Liver (tissue), 9 donors: Measurements from ENCODE around the gene DPM2. TPM values are rescaled to one million over a fixed set of nuclear protein-coding genes. Genes with fewer than 3 reads are reported as not detected.

Experiments used
- DNase-seq: peaks from one replicate; pipeline ENCODE4 v3.0.0-alpha.2; 2017; ENCODE audit warnings: low spot score
- H3K27ac ChIP-seq, 2 donors: one replicate each; pipeline ENCODE4 v1.7.0; 2013; ENCODE audit warnings: inconsistent platforms in 2 of 2, low read length in 2 of 2, control low read depth in 1 of 2, low read depth in 1 of 2, mild to moderate bottlenecking in 1 of 2
- H3K27me3 ChIP-seq, 4 donors: one replicate each; pipeline versions ENCODE4 v1.6.1 to v1.7.0; 2013; ENCODE audit warnings: low read length in 3 of 4, inconsistent platforms in 1 of 4, mild to moderate bottlenecking in 1 of 4, moderate library complexity in 1 of 4; ENCODE audit not compliant: control insufficient read depth in 4 of 4, insufficient read depth in 4 of 4
- H3K36me3 ChIP-seq, 4 donors: one replicate each; pipeline versions ENCODE4 v1.6.1 to v1.7.0; 2013; ENCODE audit warnings: low read length in 3 of 4, mild to moderate bottlenecking in 3 of 4, low read depth in 1 of 4, moderate library complexity in 1 of 4; ENCODE audit not compliant: control insufficient read depth in 4 of 4, insufficient read depth in 3 of 4
- H3K4me1 ChIP-seq, 4 donors: one replicate each; pipeline versions ENCODE4 v1.6.1 to v1.7.0; 2013; ENCODE audit warnings: low read length in 3 of 4, mild to moderate bottlenecking in 3 of 4, moderate library complexity in 1 of 4; ENCODE audit not compliant: control insufficient read depth in 4 of 4, insufficient read depth in 4 of 4
- H3K4me3 ChIP-seq, 3 donors: one replicate each; pipeline versions ENCODE4 v1.6.1 to v1.7.0; 2013; ENCODE audit warnings: low read length in 3 of 3, control low read depth in 1 of 3, low read depth in 1 of 3, mild to moderate bottlenecking in 1 of 3
- H3K9ac ChIP-seq, 2 donors: one replicate each; pipeline ENCODE4 v1.7.0; 2013; ENCODE audit warnings: low read length in 2 of 2, mild to moderate bottlenecking in 2 of 2, moderate library complexity in 2 of 2, control low read depth in 1 of 2, low read depth in 1 of 2
- H3K9me3 ChIP-seq, 4 donors: one replicate each; pipeline versions ENCODE4 v1.6.1 to v1.7.0; 2013; ENCODE audit warnings: low read length in 3 of 4; ENCODE audit not compliant: control insufficient read depth in 4 of 4
- ATF3 ChIP-seq: IDR thresholded peaks from 2 replicates; pipeline ENCODE4 v1.6.1; 2016; ENCODE audit warnings: antibody characterized with exemption
- EGR1 ChIP-seq, 2 donors: IDR thresholded peaks; 2 replicates each; pipeline ENCODE4 v1.6.1; 2016 to 2018; ENCODE audit warnings: antibody characterized with exemption in 2 of 2, low read depth in 2 of 2
- FOXA2 ChIP-seq: IDR thresholded peaks from 2 replicates; pipeline ENCODE4 v1.6.1; 2016; ENCODE audit warnings: antibody characterized with exemption
- HNF4A ChIP-seq, 2 donors: conservative IDR thresholded peaks; 2 replicates each; pipeline ENCODE4 v1.6.1; 2016; ENCODE audit warnings: antibody characterized with exemption in 2 of 2, mild to moderate bottlenecking in 2 of 2
- HNF4G ChIP-seq: IDR thresholded peaks from 2 replicates; pipeline ENCODE4 v1.6.1; 2016; ENCODE audit warnings: antibody characterized with exemption
- JUND ChIP-seq, 2 donors: IDR thresholded peaks; 2 replicates each; pipeline ENCODE4 v1.6.1; 2016; ENCODE audit warnings: antibody characterized with exemption in 2 of 2
- MAX ChIP-seq: IDR thresholded peaks from 2 replicates; pipeline ENCODE4 v1.6.1; 2016; ENCODE audit warnings: antibody characterized with exemption
- NR2F2 ChIP-seq: IDR thresholded peaks from 2 replicates; pipeline ENCODE4 v1.6.1; 2016; ENCODE audit warnings: antibody characterized with exemption
- RAD21 ChIP-seq, 2 donors: IDR thresholded peaks; 2 replicates each; pipeline ENCODE4 v1.6.1; 2016; ENCODE audit warnings: antibody characterized with exemption in 2 of 2, mild to moderate bottlenecking in 2 of 2
- REST ChIP-seq: IDR thresholded peaks from 2 replicates; pipeline ENCODE4 v1.6.1; 2016; ENCODE audit warnings: antibody characterized with exemption, mild to moderate bottlenecking
- SP1 ChIP-seq: IDR thresholded peaks from 2 replicates; pipeline ENCODE4 v1.6.1; 2018; ENCODE audit warnings: antibody characterized with exemption, mild to moderate bottlenecking
- TAF1 ChIP-seq: conservative IDR thresholded peaks from 2 replicates; pipeline ENCODE4 v1.6.1; 2016; ENCODE audit warnings: antibody characterized with exemption, mild to moderate bottlenecking
- YY1 ChIP-seq: IDR thresholded peaks from 2 replicates; pipeline ENCODE4 v1.6.1; 2016; ENCODE audit warnings: antibody characterized with exemption, mild to moderate bottlenecking
- WGBS: extraction: QIAGEN DNeasy Blood & Tissue Kit; methylation state at CpG from one replicate; pipeline ENCODE4 v1.1.7; 2013; 5-methylcytosine and 5-hydroxymethylcytosine counted together
- polyA plus RNA-seq, 2 donors: library from polyadenylated mRNA; stranded (reverse) in 1 of 2; unstranded in 1 of 2; fragments of 200-250 nt in 1 of 2; fragments of >200 nt in 1 of 2; fragmentation: Nextera tagmentation in 1 of 2; extraction: Ambion mirVana in 1 of 2; gene quantifications; one replicate each; pipeline versions ENCODE4 v1.2.1 to v1.2.3, GENCODE V29; 2013 to 2015
- total RNA-seq, 2 donors: library from RNA; depleted of rRNA; stranded (reverse); fragments of >200 nt; gene quantifications; one replicate each; pipeline ENCODE4 v1.2.3, GENCODE V29; 2014
- donor health status: healthy.
- donor health status: healthy.
- donor health status: healthy.
- donor health status: healthy.
- donor health status: healthy.

DPM2 gene
- total and polyA plus RNA-seq, 4 donors = 9.3 to 25.0 (median 22.0) TPM

DNA sequence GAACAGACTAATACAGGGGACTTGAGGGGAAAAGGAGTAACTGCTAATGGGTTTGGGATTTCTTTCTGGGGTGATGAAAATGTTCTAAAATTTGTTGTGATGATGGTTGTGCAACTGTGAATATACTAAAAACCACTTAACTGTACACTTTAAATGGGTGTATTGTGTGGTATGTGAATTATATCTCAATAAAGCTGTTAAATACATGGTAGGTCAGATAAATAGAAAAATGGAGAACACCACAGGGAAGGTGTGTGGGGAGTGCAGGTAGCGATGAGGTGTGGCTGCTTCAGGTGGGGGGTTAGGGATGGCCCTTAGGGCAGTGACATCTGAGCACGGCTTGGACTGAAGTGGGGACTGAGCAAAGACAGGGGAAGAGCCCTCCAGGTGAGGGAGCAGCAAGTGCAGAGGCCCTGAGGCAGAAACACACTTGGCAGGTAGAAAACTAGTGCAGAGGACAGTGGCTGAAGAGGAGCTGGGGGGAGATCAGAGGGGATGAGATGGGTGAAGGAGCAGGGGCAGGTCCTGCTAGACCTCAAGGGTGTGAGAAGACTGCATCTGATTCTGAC lies 22.3 kb upstream of the DPM2 start:
- Histone ChIP-seq H3K4me3 (no peak overlapping the region), H3K9ac (no peak overlapping the region), H3K9me3 (no peaks in the 10 kb centered on the region), H3K4me1 (peaks cover 19 to 53% (median 41%) of the 10 kb centered on the region in 4 donors), H3K27me3 (no peaks in the 10 kb centered on the region), H3K27ac (peak overlapping the region in 1 of 2 donors; percentile 39), H3K36me3 (no peaks in the 10 kb centered on the region)
- TF ChIP-seq EGR1 (IDR thresholded peaks at IDR 0.05; ENCODE audit: low read depth in 2 of 2) (no peak), FOXA2 (no peak)
- 96% methylated on average over 2 of the region's 2 CpGs for WGBS
- DNase-seq = no peak

- no peak for TF ChIP-seq NR2F2
- no peak for TF ChIP-seq REST
- TF ChIP-seq FOXA2 = no peak
- TF ChIP-seq MAX = no peak
- no peak overlapping the region for H3K4me3 ChIP-seq
- peaks cover 18 to 55% (median 42%) of the 10 kb centered on the region in 4 donors for H3K4me1 ChIP-seq
- H3K27ac ChIP-seq = no peak overlapping the region
- DNase-seq = no peak
- H3K27me3 ChIP-seq = no peaks in the 10 kb centered on the region
- H3K9me3 ChIP-seq = no peaks in the 10 kb centered on the region
- H3K36me3 ChIP-seq = no peaks in the 10 kb centered on the region
- no peak overlapping the region for H3K9ac ChIP-seq
- 96% methylated on average over 4 of the region's 4 CpGs for WGBS
Measured at GRCh38 chr9:127959398-127959797, 21.7 kb upstream of the DPM2 start.

GRCh38 chr9:127958728-127959127 lies 21.1 kb upstream of the DPM2 start:
- Histone ChIP-seq H3K36me3 (no peaks in the 10 kb centered on the region), H3K4me1 (peaks cover 12 to 54% (median 39%) of the 10 kb centered on the region in 4 donors), H3K9me3 (no peaks in the 10 kb centered on the region), H3K4me3 (no peak overlapping the region), H3K27ac (no peak overlapping the region), H3K27me3 (no peaks in the 10 kb centered on the region), H3K9ac (no peak overlapping the region)
- DNase-seq = no peak
- WGBS = 94% methylated on average over 1 of the region's 1 CpG
- TF ChIP-seq REST = no peak
- TF ChIP-seq HNF4G = no peak
- TF ChIP-seq HNF4A (conservative IDR thresholded peaks at IDR 0.05) = no peak
- no peak for TF ChIP-seq NR2F2
- no peak for TF ChIP-seq RAD21 (IDR thresholded peaks at IDR 0.05)
- TF ChIP-seq MAX = no peak
- TF ChIP-seq ATF3 = no peak
- TF ChIP-seq JUND (IDR thresholded peaks at IDR 0.05) = no peak
- no peak for TF ChIP-seq EGR1 (IDR thresholded peaks at IDR 0.05; ENCODE audit: low read depth in 2 of 2)
- no peak for TF ChIP-seq TAF1
- TF ChIP-seq YY1 = no peak
- no peak for TF ChIP-seq SP1
